HEK293 (cell line): ENCODE results near the gene PAK4.
"Not testable (repeated sequence)": the region's sequence is repeated elsewhere in the genome, so short reads cannot be mapped to it uniquely, and the experiment has no call there.

Experiments used
- CTCF ChIA-PET: fragments of 350-600 bp; formaldehyde crosslinking; extraction: SDS; loops from one replicate; lab custom pipeline; 2021; ENCODE audit warnings: antibody characterized with exemption; lab: Yijun Ruan, JAX
- POLR2A ChIA-PET: fragments of 300-600 bp; formaldehyde crosslinking; extraction: SDS; loops from one replicate; lab custom pipeline; 2020; ENCODE audit warnings: antibody characterized with exemption, inconsistent platforms; lab: Yijun Ruan, JAX
- H3K27ac ChIP-seq: fragments of 200-500 bp; sonication (Bioruptor generic); 2 replicates; pipeline ENCODE4 v1.5.1; 2014; ENCODE audit warnings: low read depth, low read length, control low read depth, inconsistent platforms; ENCODE audit errors: extremely low read depth
- H3K36me3 ChIP-seq, 2 experiments: fragments of 200-500 bp in 1 of 2; sonication (Bioruptor generic) in 1 of 2; 1 replicate in 1 of 2; 2 replicates in 1 of 2; pipeline ENCODE4 v1.5.1; 2014 to 2017; ENCODE audit warnings: inconsistent platforms in 2 of 2, low read length in 2 of 2; ENCODE audit not compliant: control insufficient read depth in 2 of 2, insufficient read depth in 1 of 2
- H3K4me1 ChIP-seq: fragments of 200-500 bp; sonication (Bioruptor generic); 2 replicates; pipeline ENCODE4 v1.5.1; 2014; ENCODE audit warnings: mild to moderate bottlenecking, low read length, inconsistent platforms; ENCODE audit not compliant: control insufficient read depth, insufficient read depth
- H3K4me3 ChIP-seq: 2 replicates; pipeline ENCODE4 v1.5.1; 2011; ENCODE audit warnings: low read depth, mild to moderate bottlenecking, control low read depth, low read length, moderate library complexity
- H3K9me3 ChIP-seq: fragments of 200-500 bp; sonication (Bioruptor generic); 2 replicates; pipeline ENCODE4 v1.5.1; 2014; ENCODE audit warnings: low read depth, low read length, inconsistent platforms; ENCODE audit not compliant: control insufficient read depth, insufficient read depth
- BCL11A ChIP-seq: fragments of 450-650 bp; formaldehyde crosslinking; IDR thresholded peaks from 2 replicates; pipeline ENCODE4 v1.5.1; 2016; ENCODE audit warnings: low read depth, missing biosample characterization, missing genetic modification characterization
- GFI1B ChIP-seq: fragments of 450-650 bp; formaldehyde crosslinking; IDR thresholded peaks from 2 replicates; pipeline ENCODE4 v1.5.1; 2016; ENCODE audit warnings: missing biosample characterization, missing genetic modification characterization
- IKZF3 ChIP-seq: fragments of 450-650 bp; IDR thresholded peaks from 2 replicates; pipeline ENCODE4 v1.5.0; 2018; ENCODE audit warnings: missing biosample characterization, mild to moderate bottlenecking, missing genetic modification characterization, moderate library complexity
- REPIN1 ChIP-seq: fragments of 450-650 bp; formaldehyde crosslinking; IDR thresholded peaks from 2 replicates; pipeline ENCODE4 v1.5.1; 2017; ENCODE audit warnings: missing biosample characterization, missing genetic modification characterization, low read depth
- SETDB1 ChIP-seq: IDR thresholded peaks from one replicate; pipeline ENCODE4 v1.6.1; 2017; ENCODE audit warnings: mild to moderate bottlenecking, low read length, moderate library complexity, mixed read lengths; ENCODE audit not compliant: insufficient read length
- TSHZ1 ChIP-seq: fragments of 450-650 bp; formaldehyde crosslinking; IDR thresholded peaks from 2 replicates; pipeline ENCODE4 v1.5.1; 2016; ENCODE audit warnings: missing biosample characterization, missing genetic modification characterization, borderline replicate concordance
- ZBTB48 ChIP-seq: fragments of 450-650 bp; formaldehyde crosslinking; IDR thresholded peaks from 2 replicates; pipeline ENCODE4 v1.5.1; 2016; ENCODE audit warnings: missing biosample characterization, missing genetic modification characterization
- ZFHX2 ChIP-seq: fragments of 450-650 bp; formaldehyde crosslinking; conservative IDR thresholded peaks from 2 replicates; pipeline ENCODE4 v1.5.1; 2016; ENCODE audit warnings: missing biosample characterization, missing genetic modification characterization
- ZFP3 ChIP-seq: fragments of 450-650 bp; formaldehyde crosslinking; IDR thresholded peaks from 2 replicates; pipeline ENCODE4 v1.5.1; 2016; ENCODE audit warnings: low read depth, missing biosample characterization, missing genetic modification characterization
- ZNF121 ChIP-seq: fragments of 450-650 bp; formaldehyde crosslinking; IDR thresholded peaks from 2 replicates; pipeline ENCODE4 v1.5.1; 2016; ENCODE audit warnings: missing biosample characterization, missing genetic modification characterization
- ZNF175 ChIP-seq: fragments of 450-650 bp; formaldehyde crosslinking; IDR thresholded peaks from 2 replicates; pipeline ENCODE4 v1.5.1; 2016; ENCODE audit warnings: missing biosample characterization, missing genetic modification characterization
- ZNF416 ChIP-seq: fragments of 450-650 bp; formaldehyde crosslinking; IDR thresholded peaks from 2 replicates; pipeline ENCODE4 v1.5.1; 2016; ENCODE audit warnings: missing biosample characterization, missing genetic modification characterization
- ZNF423 ChIP-seq: fragments of 450-650 bp; formaldehyde crosslinking; IDR thresholded peaks from 2 replicates; pipeline ENCODE4 v1.5.1; 2016; ENCODE audit warnings: missing biosample characterization, missing genetic modification characterization
- ZNF621 ChIP-seq: fragments of 450-650 bp; formaldehyde crosslinking; IDR thresholded peaks from 2 replicates; pipeline ENCODE4 v1.5.1; 2017; ENCODE audit warnings: missing biosample characterization, missing genetic modification characterization
- ZNF626 ChIP-seq: fragments of 450-650 bp; sonication (Bioruptor Pico); formaldehyde crosslinking; IDR thresholded peaks from 2 replicates; pipeline ENCODE4 v1.5.1; 2018; ENCODE audit warnings: missing biosample characterization, missing genetic modification characterization, inconsistent platforms
- ZNF791 ChIP-seq: fragments of 450-650 bp; formaldehyde crosslinking; IDR thresholded peaks from 2 replicates; pipeline ENCODE4 v1.5.1; 2016; ENCODE audit warnings: missing biosample characterization, missing genetic modification characterization
- ZNF837 ChIP-seq: fragments of 450-650 bp; formaldehyde crosslinking; IDR thresholded peaks from 2 replicates; pipeline ENCODE4 v1.5.1; 2016; ENCODE audit warnings: missing biosample characterization, missing genetic modification characterization
- TF ChIP-seq, protein P1 (sequence below): fragments of 450-650 bp; formaldehyde crosslinking; IDR thresholded peaks from 2 replicates; pipeline ENCODE4 v1.5.1; 2017; ENCODE audit warnings: missing biosample characterization, mild to moderate bottlenecking, missing genetic modification characterization, moderate library complexity
- TF ChIP-seq, protein P2 (sequence below): fragments of 450-650 bp; formaldehyde crosslinking; IDR thresholded peaks from 2 replicates; pipeline ENCODE4 v1.5.1; 2016; ENCODE audit warnings: missing biosample characterization, missing genetic modification characterization
- TF ChIP-seq, protein P3 (sequence below): fragments of 450-650 bp; formaldehyde crosslinking; IDR thresholded peaks from 2 replicates; pipeline ENCODE4 v1.5.1; 2016; ENCODE audit warnings: missing biosample characterization, missing genetic modification characterization

PAK4 gene

DNA sequence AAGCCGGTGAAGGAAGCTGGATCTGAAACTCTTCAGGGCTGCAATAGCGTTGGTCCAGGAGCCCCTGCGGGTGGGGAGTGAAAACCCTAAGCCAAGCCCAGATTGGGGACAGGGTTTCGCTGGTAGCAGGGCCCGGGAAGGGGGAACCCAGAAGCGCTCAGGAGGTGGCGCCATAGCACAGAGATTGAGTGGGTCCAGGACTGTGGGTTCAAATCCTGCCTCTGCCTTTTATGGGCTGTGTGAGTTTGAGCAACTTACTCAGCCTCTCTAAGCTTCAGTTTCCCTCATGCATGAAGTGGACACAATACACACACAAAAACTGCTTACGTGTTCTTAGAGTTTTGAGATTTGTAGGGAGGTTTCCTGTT, 86.8 kb downstream of the PAK4 start (continued):
- TF ChIP-seq ZNF626 (tag by site-specific recombination): no peak
- no peak for TF ChIP-seq TSHZ1 (tag by site-specific recombination)

DNA sequence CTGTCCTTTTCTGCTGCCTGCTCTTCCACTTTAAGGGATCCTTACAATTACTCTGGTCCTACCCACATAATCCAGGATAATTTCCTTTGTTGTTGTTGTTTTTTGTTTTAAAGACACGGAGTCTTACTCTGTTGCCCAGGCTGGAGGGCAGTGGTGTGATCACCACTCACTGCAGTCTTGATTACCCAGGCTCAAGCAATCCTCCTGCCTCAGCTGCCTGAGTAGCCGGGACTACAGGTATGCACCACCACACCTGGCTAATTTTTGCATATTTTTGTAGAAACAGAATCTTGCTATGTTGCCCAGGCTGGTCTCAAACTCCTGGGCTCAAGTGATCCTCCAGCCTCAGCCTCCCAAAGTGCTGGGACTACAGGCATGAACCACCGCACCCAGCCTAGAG, 89.7 kb downstream of the PAK4 start:
- H3K27ac ChIP-seq, H3K4me3 ChIP-seq, H3K9me3 ChIP-seq, H3K4me1 ChIP-seq, H3K36me3 ChIP-seq, POLR2A ChIA-PET: not testable (repeated sequence)
- CTCF ChIA-PET: interaction anchor here (0.6 to 5.2 kb wide), 6 partner anchors 10 to 556 kb away, joined by 3 to 25 read pairs (median 4); partner anchors contain the start of gene SYCN
- TF ChIP-seq ZNF121: peak; percentile 60; the same call in 1 of the 2 replicates

DNA sequence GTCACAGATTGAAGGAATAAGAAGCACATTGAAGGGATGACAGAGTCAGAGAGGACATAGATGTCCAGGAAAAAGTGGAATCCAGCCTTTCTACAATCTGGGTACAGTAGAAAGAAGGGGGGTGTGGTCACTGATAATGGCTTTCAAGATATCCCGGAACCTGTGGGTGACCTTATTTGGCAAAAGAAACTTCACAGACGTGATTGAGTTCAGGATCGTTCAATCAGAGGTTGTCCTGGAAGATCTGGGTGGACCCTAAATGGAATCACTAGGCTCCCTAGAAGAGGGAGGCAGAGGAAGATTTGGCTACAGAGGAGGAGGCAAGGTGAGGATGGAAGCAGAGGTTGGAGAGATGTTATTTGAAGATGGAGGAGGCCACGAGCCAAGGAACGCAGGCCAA, 91.5 kb downstream of the PAK4 start:
- no peaks in the 10 kb centered on the region; a peak in 1 of 3 replicates for H3K36me3 ChIP-seq
- peaks cover 2% of the 10 kb centered on the region; the same call in 1 of the 2 replicates for H3K9me3 ChIP-seq
- TF ChIP-seq GFI1B (tag by site-specific recombination) (0 out of 2 replicates have a peak, but pooled peaks have one; percentile 6), SETDB1 (no peak)
- H3K4me3 ChIP-seq: no peak overlapping the region
- no peaks in the 10 kb centered on the region for H3K4me1 ChIP-seq
- ChIA-PET CTCF (interaction anchor here (0.6 to 5.2 kb wide), 3 partner anchors 26 to 114 kb away, joined by 3 to 25 read pairs (median 3); no protein-coding TSS in a partner anchor), POLR2A (no interaction called here)
- H3K27ac ChIP-seq: no peak overlapping the region

DNA sequence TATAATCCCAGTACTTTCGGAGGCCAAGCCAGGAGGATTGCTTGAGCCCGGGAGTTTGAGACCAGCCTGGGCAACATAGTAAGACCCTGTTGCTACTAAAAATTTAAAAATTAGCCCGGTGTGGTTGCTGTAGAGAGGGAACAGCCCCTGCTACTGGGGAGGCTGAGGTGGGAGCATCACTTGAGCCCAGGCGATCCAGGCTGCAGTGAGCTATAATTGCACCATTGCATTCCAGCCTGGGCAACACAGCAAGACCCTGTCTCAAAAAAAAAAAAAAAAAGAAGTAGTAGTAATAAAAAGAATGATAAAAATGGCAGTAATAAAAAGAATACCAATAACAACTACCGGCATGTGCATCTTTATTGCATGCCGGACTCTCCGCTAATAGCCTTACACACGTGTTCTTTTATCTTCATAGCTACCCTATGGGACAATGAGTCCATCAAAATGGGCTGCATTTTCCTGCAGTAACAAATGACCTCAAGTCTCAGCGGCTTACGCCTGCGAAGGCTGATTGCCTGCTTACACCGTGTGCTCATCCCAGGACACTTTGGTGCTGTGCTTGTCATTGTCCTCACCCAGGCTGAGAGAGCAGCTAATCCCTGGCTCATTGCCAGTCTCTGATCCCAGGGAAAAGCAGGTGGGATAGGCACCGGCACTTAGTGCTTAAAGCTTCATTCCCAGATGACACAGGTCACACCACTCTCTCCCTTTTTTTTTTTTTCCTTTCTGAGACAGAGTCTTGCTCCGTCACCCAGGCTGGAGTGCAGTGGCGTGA, 92.8 kb downstream of the PAK4 start:
- CTCF ChIA-PET: interaction anchor here (0.6 to 5.2 kb wide), 8 partner anchors 32 to 1158 kb away, joined by 3 to 25 read pairs (median 3); no protein-coding TSS in a partner anchor
- H3K4me1 ChIP-seq: no peaks in the 10 kb centered on the region
- H3K27ac ChIP-seq: no peak overlapping the region
- H3K36me3 ChIP-seq: no peaks in the 10 kb centered on the region; a peak in 1 of 3 replicates
- peaks cover 2% of the 10 kb centered on the region; the same call in 1 of the 2 replicates for H3K9me3 ChIP-seq
- POLR2A ChIA-PET: no interaction called here
- no peak overlapping the region for H3K4me3 ChIP-seq
- TF ChIP-seq ZNF121 (peak; percentile 87), ZFP3 (tag by site-specific recombination) (no peak), REPIN1 (no peak), ZNF416 (tag by site-specific recombination) (no peak), ZFHX2 (tag by site-specific recombination) (no peak), IKZF3 (no peak), ZNF837 (tag by site-specific recombination) (no peak), ZNF621 (tag by site-specific recombination) (0 out of 2 replicates have a peak, but pooled peaks have one; percentile 31), ZNF423 (tag by site-specific recombination) (no peak), ZBTB48 (tag by site-specific recombination) (no peak), BCL11A (tag by site-specific recombination) (no peak), ZNF175 (no peak), ZNF791 (no peak)
- TF ChIP-seq, protein P1, sequence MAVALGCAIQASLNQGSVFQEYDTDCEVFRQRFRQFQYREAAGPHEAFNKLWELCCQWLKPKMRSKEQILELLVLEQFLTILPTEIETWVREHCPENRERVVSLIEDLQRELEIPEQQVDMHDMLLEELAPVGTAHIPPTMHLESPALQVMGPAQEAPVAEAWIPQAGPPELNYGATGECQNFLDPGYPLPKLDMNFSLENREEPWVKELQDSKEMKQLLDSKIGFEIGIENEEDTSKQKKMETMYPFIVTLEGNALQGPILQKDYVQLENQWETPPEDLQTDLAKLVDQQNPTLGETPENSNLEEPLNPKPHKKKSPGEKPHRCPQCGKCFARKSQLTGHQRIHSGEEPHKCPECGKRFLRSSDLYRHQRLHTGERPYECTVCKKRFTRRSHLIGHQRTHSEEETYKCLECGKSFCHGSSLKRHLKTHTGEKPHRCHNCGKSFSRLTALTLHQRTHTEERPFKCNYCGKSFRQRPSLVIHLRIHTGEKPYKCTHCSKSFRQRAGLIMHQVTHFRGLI (tag by site-specific recombination): no peak
- TF ChIP-seq, protein P2, sequence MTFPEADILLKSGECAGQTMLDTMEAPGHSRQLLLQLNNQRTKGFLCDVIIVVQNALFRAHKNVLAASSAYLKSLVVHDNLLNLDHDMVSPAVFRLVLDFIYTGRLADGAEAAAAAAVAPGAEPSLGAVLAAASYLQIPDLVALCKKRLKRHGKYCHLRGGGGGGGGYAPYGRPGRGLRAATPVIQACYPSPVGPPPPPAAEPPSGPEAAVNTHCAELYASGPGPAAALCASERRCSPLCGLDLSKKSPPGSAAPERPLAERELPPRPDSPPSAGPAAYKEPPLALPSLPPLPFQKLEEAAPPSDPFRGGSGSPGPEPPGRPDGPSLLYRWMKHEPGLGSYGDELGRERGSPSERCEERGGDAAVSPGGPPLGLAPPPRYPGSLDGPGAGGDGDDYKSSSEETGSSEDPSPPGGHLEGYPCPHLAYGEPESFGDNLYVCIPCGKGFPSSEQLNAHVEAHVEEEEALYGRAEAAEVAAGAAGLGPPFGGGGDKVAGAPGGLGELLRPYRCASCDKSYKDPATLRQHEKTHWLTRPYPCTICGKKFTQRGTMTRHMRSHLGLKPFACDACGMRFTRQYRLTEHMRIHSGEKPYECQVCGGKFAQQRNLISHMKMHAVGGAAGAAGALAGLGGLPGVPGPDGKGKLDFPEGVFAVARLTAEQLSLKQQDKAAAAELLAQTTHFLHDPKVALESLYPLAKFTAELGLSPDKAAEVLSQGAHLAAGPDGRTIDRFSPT (tag by site-specific recombination): no peak
- TF ChIP-seq, protein P3, sequence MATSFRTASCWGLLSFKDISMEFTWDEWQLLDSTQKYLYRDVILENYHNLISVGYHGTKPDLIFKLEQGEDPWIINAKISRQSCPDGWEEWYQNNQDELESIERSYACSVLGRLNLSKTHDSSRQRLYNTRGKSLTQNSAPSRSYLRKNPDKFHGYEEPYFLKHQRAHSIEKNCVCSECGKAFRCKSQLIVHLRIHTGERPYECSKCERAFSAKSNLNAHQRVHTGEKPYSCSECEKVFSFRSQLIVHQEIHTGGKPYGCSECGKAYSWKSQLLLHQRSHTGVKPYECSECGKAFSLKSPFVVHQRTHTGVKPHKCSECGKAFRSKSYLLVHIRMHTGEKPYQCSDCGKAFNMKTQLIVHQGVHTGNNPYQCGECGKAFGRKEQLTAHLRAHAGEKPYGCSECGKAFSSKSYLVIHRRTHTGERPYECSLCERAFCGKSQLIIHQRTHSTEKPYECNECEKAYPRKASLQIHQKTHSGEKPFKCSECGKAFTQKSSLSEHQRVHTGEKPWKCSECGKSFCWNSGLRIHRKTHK (tag by site-specific recombination): peak; percentile 83
